Neural cell (in vitro differentiated cells): ENCODE results near the gene BABAM2. TPM values are rescaled to one million over a fixed set of nuclear protein-coding genes. Genes with fewer than 3 reads are reported as not detected.

ENCODE experiments used
- H2AFZ ChIP-seq: fragments of 200-600, 300-800 bp; sonication (generic), shearing (Covaris generic); 2 replicates; pipeline ENCODE4 v1.6.0; 2014; ENCODE audit warnings: low read depth, mild to moderate bottlenecking, antibody characterized with exemption, low read length, moderate library complexity
- H3F3A ChIP-seq: fragments of 200-600 bp; shearing (Covaris generic); 2 replicates; pipeline ENCODE4 v1.6.1; 2016; ENCODE audit warnings: mild to moderate bottlenecking, moderate library complexity, mixed read lengths, antibody characterized with exemption, low read length; ENCODE audit not compliant: insufficient read depth, poor library complexity, severe bottlenecking
- H3K27ac ChIP-seq: fragments of 200-600, 300-800 bp; sonication (generic), shearing (Covaris generic); 2 replicates; pipeline ENCODE4 v1.5.1; 2014; ENCODE audit warnings: mild to moderate bottlenecking, low read length, moderate library complexity
- H3K27me3 ChIP-seq: fragments of 300-800, 200-600 bp; sonication (generic), shearing (Covaris generic); 2 replicates; pipeline ENCODE4 v1.6.0; 2014; ENCODE audit warnings: mild to moderate bottlenecking, low read depth, low read length, moderate library complexity; ENCODE audit not compliant: insufficient read depth
- H3K36me3 ChIP-seq: fragments of 300-800, 200-600 bp; sonication (generic), shearing (Covaris generic); 2 replicates; pipeline ENCODE4 v1.5.1; 2014; ENCODE audit warnings: mild to moderate bottlenecking, antibody characterized with exemption, low read length, moderate library complexity; ENCODE audit not compliant: insufficient read depth
- H3K4me2 ChIP-seq: fragments of 300-800, 200-600 bp; sonication (generic), shearing (Covaris generic); 2 replicates; pipeline ENCODE4 v1.6.0; 2014; ENCODE audit warnings: mild to moderate bottlenecking, low read length
- H3K4me3 ChIP-seq: fragments of 300-800, 200-600 bp; sonication (generic), shearing (Covaris generic); 2 replicates; pipeline ENCODE4 v1.5.1; 2014; ENCODE audit warnings: mild to moderate bottlenecking, low read length, moderate library complexity
- H3K79me2 ChIP-seq: fragments of 200-600 bp; shearing (Covaris generic); replicated peaks from 2 replicates; pipeline ENCODE4 v1.6.0; 2014; ENCODE audit warnings: mild to moderate bottlenecking, low read length, moderate library complexity; ENCODE audit not compliant: insufficient read depth
- H3K9ac ChIP-seq: fragments of 300-800, 200-600 bp; sonication (generic), shearing (Covaris generic); 2 replicates; pipeline ENCODE4 v1.6.1; 2016; ENCODE audit warnings: mild to moderate bottlenecking, low read length, mixed read lengths
- H3K9me2 ChIP-seq: fragments of 200-600 bp; shearing (Covaris generic); 2 replicates; pipeline ENCODE4 v1.6.1; 2016; ENCODE audit warnings: mild to moderate bottlenecking, low read length, mixed read lengths; ENCODE audit not compliant: insufficient read depth
- H3K9me3 ChIP-seq: fragments of 200-600, 300-800 bp; sonication (generic), shearing (Covaris generic); 2 replicates; pipeline ENCODE4 v1.6.1; 2016; ENCODE audit warnings: mild to moderate bottlenecking, mixed run types, low read length, moderate library complexity, mixed read lengths
- H4K20me1 ChIP-seq: fragments of 200-600 bp; shearing (Covaris generic); 2 replicates; pipeline ENCODE4 v1.6.1; 2016; ENCODE audit warnings: mild to moderate bottlenecking, mixed run types; ENCODE audit not compliant: insufficient read depth
- EP300 ChIP-seq: fragments of 450-650 bp; conservative IDR thresholded peaks from 2 replicates; pipeline ENCODE4 v1.6.1; 2014; ENCODE audit warnings: antibody characterized with exemption, mild to moderate bottlenecking, moderate library complexity; ENCODE audit not compliant: poor library complexity, severe bottlenecking
- EZH2 ChIP-seq: fragments of 200-600, 300-800 bp; shearing (Covaris generic), sonication (generic); IDR thresholded peaks from 2 replicates; pipeline ENCODE4 v1.6.1; 2014; ENCODE audit warnings: antibody characterized with exemption, low read length, borderline replicate concordance, mild to moderate bottlenecking; ENCODE audit not compliant: insufficient read depth, poor library complexity, severe bottlenecking
- MXI1 ChIP-seq: fragments of 450-650 bp; conservative IDR thresholded peaks from 2 replicates; pipeline ENCODE4 v1.6.1; 2014; ENCODE audit warnings: antibody characterized with exemption, mild to moderate bottlenecking; ENCODE audit not compliant: poor library complexity, severe bottlenecking
- POLR2AphosphoS5 ChIP-seq: IDR thresholded peaks from 2 replicates; pipeline ENCODE4 v1.6.1; 2012
- RAD21 ChIP-seq: fragments of 450-650 bp; conservative IDR thresholded peaks from 2 replicates; pipeline ENCODE4 v1.6.1; 2014; ENCODE audit warnings: antibody characterized with exemption, mild to moderate bottlenecking, moderate library complexity
- SMC3 ChIP-seq: fragments of 450-650 bp; conservative IDR thresholded peaks from 2 replicates; pipeline ENCODE4 v1.6.1; 2014; ENCODE audit warnings: antibody characterized with exemption, mild to moderate bottlenecking, moderate library complexity; ENCODE audit not compliant: poor library complexity
- TAF1 ChIP-seq: IDR thresholded peaks from 2 replicates; pipeline ENCODE4 v1.6.1; 2012; ENCODE audit warnings: low read depth
- polyA plus RNA-seq: library from polyadenylated mRNA; depleted of rRNA; stranded (reverse); fragments of >200 nt; gene quantifications from 2 replicates; pipeline ENCODE4 v1.2.3, GENCODE V29; 2014
- TF ChIP-seq, protein P1 (sequence below): fragments of 450-650 bp; IDR thresholded peaks from 2 replicates; pipeline ENCODE4 v1.5.1; 2014; ENCODE audit warnings: antibody characterized with exemption, mild to moderate bottlenecking, moderate library complexity; ENCODE audit not compliant: poor library complexity, severe bottlenecking
- TF ChIP-seq, protein P2 (sequence below): IDR thresholded peaks from 2 replicates; pipeline ENCODE4 v1.6.1; 2012; ENCODE audit warnings: borderline replicate concordance

BABAM2 gene
- polyA plus RNA-seq, 1 donor from 2014 or later = 15.3 TPM

- H2AFZ ChIP-seq = no peak overlapping the region
- H3K27me3 ChIP-seq = no peaks in the 10 kb centered on the region
- no peak overlapping the region for H3K4me3 ChIP-seq
- H3F3A ChIP-seq = no peaks in the 10 kb centered on the region
- TF ChIP-seq TAF1 = no peak
- TF ChIP-seq MXI1 = no peak
- TF ChIP-seq, protein P1, sequence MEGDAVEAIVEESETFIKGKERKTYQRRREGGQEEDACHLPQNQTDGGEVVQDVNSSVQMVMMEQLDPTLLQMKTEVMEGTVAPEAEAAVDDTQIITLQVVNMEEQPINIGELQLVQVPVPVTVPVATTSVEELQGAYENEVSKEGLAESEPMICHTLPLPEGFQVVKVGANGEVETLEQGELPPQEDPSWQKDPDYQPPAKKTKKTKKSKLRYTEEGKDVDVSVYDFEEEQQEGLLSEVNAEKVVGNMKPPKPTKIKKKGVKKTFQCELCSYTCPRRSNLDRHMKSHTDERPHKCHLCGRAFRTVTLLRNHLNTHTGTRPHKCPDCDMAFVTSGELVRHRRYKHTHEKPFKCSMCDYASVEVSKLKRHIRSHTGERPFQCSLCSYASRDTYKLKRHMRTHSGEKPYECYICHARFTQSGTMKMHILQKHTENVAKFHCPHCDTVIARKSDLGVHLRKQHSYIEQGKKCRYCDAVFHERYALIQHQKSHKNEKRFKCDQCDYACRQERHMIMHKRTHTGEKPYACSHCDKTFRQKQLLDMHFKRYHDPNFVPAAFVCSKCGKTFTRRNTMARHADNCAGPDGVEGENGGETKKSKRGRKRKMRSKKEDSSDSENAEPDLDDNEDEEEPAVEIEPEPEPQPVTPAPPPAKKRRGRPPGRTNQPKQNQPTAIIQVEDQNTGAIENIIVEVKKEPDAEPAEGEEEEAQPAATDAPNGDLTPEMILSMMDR = no peak
- TF ChIP-seq, protein P2, sequence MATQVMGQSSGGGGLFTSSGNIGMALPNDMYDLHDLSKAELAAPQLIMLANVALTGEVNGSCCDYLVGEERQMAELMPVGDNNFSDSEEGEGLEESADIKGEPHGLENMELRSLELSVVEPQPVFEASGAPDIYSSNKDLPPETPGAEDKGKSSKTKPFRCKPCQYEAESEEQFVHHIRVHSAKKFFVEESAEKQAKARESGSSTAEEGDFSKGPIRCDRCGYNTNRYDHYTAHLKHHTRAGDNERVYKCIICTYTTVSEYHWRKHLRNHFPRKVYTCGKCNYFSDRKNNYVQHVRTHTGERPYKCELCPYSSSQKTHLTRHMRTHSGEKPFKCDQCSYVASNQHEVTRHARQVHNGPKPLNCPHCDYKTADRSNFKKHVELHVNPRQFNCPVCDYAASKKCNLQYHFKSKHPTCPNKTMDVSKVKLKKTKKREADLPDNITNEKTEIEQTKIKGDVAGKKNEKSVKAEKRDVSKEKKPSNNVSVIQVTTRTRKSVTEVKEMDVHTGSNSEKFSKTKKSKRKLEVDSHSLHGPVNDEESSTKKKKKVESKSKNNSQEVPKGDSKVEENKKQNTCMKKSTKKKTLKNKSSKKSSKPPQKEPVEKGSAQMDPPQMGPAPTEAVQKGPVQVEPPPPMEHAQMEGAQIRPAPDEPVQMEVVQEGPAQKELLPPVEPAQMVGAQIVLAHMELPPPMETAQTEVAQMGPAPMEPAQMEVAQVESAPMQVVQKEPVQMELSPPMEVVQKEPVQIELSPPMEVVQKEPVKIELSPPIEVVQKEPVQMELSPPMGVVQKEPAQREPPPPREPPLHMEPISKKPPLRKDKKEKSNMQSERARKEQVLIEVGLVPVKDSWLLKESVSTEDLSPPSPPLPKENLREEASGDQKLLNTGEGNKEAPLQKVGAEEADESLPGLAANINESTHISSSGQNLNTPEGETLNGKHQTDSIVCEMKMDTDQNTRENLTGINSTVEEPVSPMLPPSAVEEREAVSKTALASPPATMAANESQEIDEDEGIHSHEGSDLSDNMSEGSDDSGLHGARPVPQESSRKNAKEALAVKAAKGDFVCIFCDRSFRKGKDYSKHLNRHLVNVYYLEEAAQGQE = no peak
- no peak for TF ChIP-seq RAD21
- TF ChIP-seq EP300 = no peak
- no peak for TF ChIP-seq SMC3
- H3K4me2 ChIP-seq = no peak overlapping the region
- no peaks in the 10 kb centered on the region for H3K9me2 ChIP-seq
- H3K9ac ChIP-seq = no peak overlapping the region
- no peaks in the 10 kb centered on the region for H3K9me3 ChIP-seq
- no peaks in the 10 kb centered on the region for H4K20me1 ChIP-seq
- no peaks in the 10 kb centered on the region for H3K36me3 ChIP-seq
- no peak overlapping the region for H3K27ac ChIP-seq
- no peaks in the 10 kb centered on the region for H3K79me2 ChIP-seq
These were observed 142.3 kb downstream of the BABAM2 start for GRCh38 chr2:28032816-28033215.

GRCh38 chr2:28034696-28035095, 144.2 kb downstream of the BABAM2 start:
- Histone ChIP-seq H3K27me3 (no peaks in the 10 kb centered on the region), H3K9ac (no peak overlapping the region), H3K4me3 (no peak overlapping the region), H3K9me3 (no peaks in the 10 kb centered on the region), H3K27ac (no peak overlapping the region), H3F3A (no peaks in the 10 kb centered on the region), H3K9me2 (no peaks in the 10 kb centered on the region), H3K79me2 (no peaks in the 10 kb centered on the region), H3K36me3 (no peaks in the 10 kb centered on the region), H2AFZ (no peak overlapping the region), H3K4me2 (no peak overlapping the region), H4K20me1 (no peaks in the 10 kb centered on the region)
- TF ChIP-seq MXI1 (no peak), TAF1 (no peak), POLR2AphosphoS5 (no peak), EP300 (no peak), SMC3 (no peak), EZH2 (no peak), RAD21 (no peak)
- TF ChIP-seq, protein P2 = no peak
- TF ChIP-seq, protein P1 = no peak
